Keratinocyte (primary cell): ENCODE measurements around the gene CUEDC2. TPM values are rescaled to one million over a fixed set of nuclear protein-coding genes. Genes with fewer than 3 reads are reported as not detected.

ENCODE experiments used
- DNase-seq: peaks from one replicate; pipeline ENCODE4 v3.0.0-alpha.2; 2011; ENCODE audit warnings: low read depth, missing footprints, low spot score
- FAIRE-seq: peaks from 2 replicates; lab custom pipeline; 2011; peaks lifted over from hg19 to GRCh38; lab: Jason Lieb, UNC
- H2AFZ ChIP-seq: 2 replicates; pipeline ENCODE4 v1.6.0; 2012; ENCODE audit warnings: low read length, control low read depth, inconsistent platforms; ENCODE audit not compliant: control insufficient read depth
- H3K27ac ChIP-seq: 2 replicates; pipeline ENCODE4 v1.5.1; 2011; ENCODE audit warnings: low read length; ENCODE audit not compliant: control insufficient read depth, insufficient read depth
- H3K27me3 ChIP-seq: 3 replicates; pipeline ENCODE4 v1.6.0; 2011; ENCODE audit warnings: low read length; ENCODE audit not compliant: control insufficient read depth, insufficient read depth; ENCODE audit errors: extremely low read depth
- H3K36me3 ChIP-seq, 2 experiments: 2 replicates in 1 of 2; 3 replicates in 1 of 2; pipeline ENCODE4 v1.5.1; 2011; ENCODE audit warnings: low read length in 2 of 2, mild to moderate bottlenecking in 1 of 2; ENCODE audit not compliant: control insufficient read depth in 2 of 2, insufficient read depth in 2 of 2; ENCODE audit errors: extremely low read depth in 1 of 2
- H3K4me1 ChIP-seq: 3 replicates; pipeline ENCODE4 v1.5.1; 2011; ENCODE audit warnings: low read length; ENCODE audit not compliant: control insufficient read depth, insufficient read depth; ENCODE audit errors: extremely low read depth
- H3K4me2 ChIP-seq: 3 replicates; pipeline ENCODE4 v1.6.0; 2011; ENCODE audit warnings: low read depth, low read length; ENCODE audit not compliant: control insufficient read depth, insufficient read depth; ENCODE audit errors: extremely low read depth
- H3K4me3 ChIP-seq, 3 experiments: fragments of 200-600 bp in 1 of 3; sonication (generic) in 1 of 3; 2 replicates in 2 of 3; 3 replicates in 1 of 3; pipeline ENCODE4 v1.5.1; 2011 to 2016; ENCODE audit warnings: low read length in 3 of 3, mild to moderate bottlenecking in 3 of 3, control low read depth in 2 of 3, inconsistent platforms in 1 of 3, low read depth in 1 of 3, mixed read lengths in 1 of 3, mixed run types in 1 of 3, moderate library complexity in 1 of 3; ENCODE audit not compliant: control insufficient read depth in 2 of 3, insufficient read depth in 2 of 3; ENCODE audit errors: extremely low read depth in 1 of 3
- H3K79me2 ChIP-seq: 2 replicates; pipeline ENCODE4 v1.6.0; 2012; ENCODE audit warnings: low read length; ENCODE audit not compliant: control insufficient read depth, insufficient read depth
- H3K9ac ChIP-seq: 3 replicates; pipeline ENCODE4 v1.6.0; 2011; ENCODE audit warnings: low read length; ENCODE audit not compliant: control insufficient read depth, insufficient read depth; ENCODE audit errors: extremely low read depth
- H3K9me1 ChIP-seq: 3 replicates; pipeline ENCODE4 v1.6.0; 2011; ENCODE audit warnings: low read length; ENCODE audit not compliant: control insufficient read depth, insufficient read depth; ENCODE audit errors: extremely low read depth
- H3K9me3 ChIP-seq: 2 replicates; pipeline ENCODE4 v1.5.1; 2012; ENCODE audit warnings: low read depth, low read length; ENCODE audit not compliant: control insufficient read depth
- H4K20me1 ChIP-seq: 3 replicates; pipeline ENCODE4 v1.6.0; 2011; ENCODE audit warnings: low read length; ENCODE audit not compliant: control insufficient read depth, insufficient read depth; ENCODE audit errors: extremely low read depth
- CTCF ChIP-seq, 3 experiments: IDR thresholded peaks in 1 of 3; conservative IDR thresholded peaks in 1 of 3; optimal IDR thresholded peaks in 1 of 3; 2 replicates in 2 of 3; 3 replicates in 1 of 3; pipeline versions ENCODE3 to v1.5.1; 2011; ENCODE audit warnings: low read length in 3 of 3, mild to moderate bottlenecking in 3 of 3, moderate library complexity in 2 of 3, control low read depth in 1 of 3, inconsistent platforms in 1 of 3; ENCODE audit not compliant: insufficient read depth in 2 of 3; ENCODE audit errors: extremely low read depth in 1 of 3
- EZH2 ChIP-seq: IDR thresholded peaks from one replicate; pipeline ENCODE4 v1.6.1; 2012; ENCODE audit warnings: inconsistent platforms, mild to moderate bottlenecking, low read length, moderate library complexity
- dilution Hi-C: fragments of 300-500 bp; cut with MboI; formaldehyde crosslinking; loops from one replicate; pipeline ENCODE4 v1.7.0; 2020; ENCODE audit warnings: low sequenced_read_pairs; ENCODE audit not compliant: extremely low pct_ligation_motif_present
- polyA plus RNA-seq, 5 experiments: library from polyadenylated mRNA; depleted of rRNA in 3 of 5; stranded (reverse) in 3 of 5; stranded (forward) in 1 of 5; unstranded in 1 of 5; fragments of >200 nt; gene quantifications; 1 replicate in 1 of 5; 2 replicates in 3 of 5; 3 replicates in 1 of 5; pipeline versions ENCODE4 v1.2.1 to v1.2.3, GENCODE V29; 2011 to 2012; ENCODE audit warnings: missing spikeins in 2 of 5, low read depth in 1 of 5, low replicate concordance in 1 of 5

CUEDC2 gene
- polyA plus RNA-seq, 1 donor (not counting 4 experiments of a cell fraction or from before 2014, with no cell fraction given): 46.6 TPM

GRCh38 chr10:102426803-102427287, 5.5 kb downstream of the CUEDC2 start:
- no peaks in the 10 kb centered on the region for H3K27me3 ChIP-seq
- no peak for DNase-seq
- H3K9me3 ChIP-seq: no peaks in the 10 kb centered on the region
- TF ChIP-seq CTCF (optimal IDR thresholded peaks at IDR 0.05 in 1 of 3, IDR thresholded peaks at IDR 0.05 in 1 of 3, conservative IDR thresholded peaks at IDR 0.05 in 1 of 3; ENCODE audit: extremely low read depth in 1 of 3, insufficient read depth in 2 of 3, low read length in 3 of 3) (no peak), EZH2 (no peak)
- no peak overlapping the region for H3K27ac ChIP-seq
- dilution Hi-C loops: no loop called here
- H3K4me1 ChIP-seq: peaks cover 20% of the 10 kb centered on the region
- H4K20me1 ChIP-seq: no peaks in the 10 kb centered on the region
- no peaks in the 10 kb centered on the region for H3K9me1 ChIP-seq
- H2AFZ ChIP-seq: no peak overlapping the region
- H3K4me3 ChIP-seq: no peak overlapping the region
- FAIRE-seq: no peak
- H3K9ac ChIP-seq: no peak overlapping the region
- peaks cover 9% of the 10 kb centered on the region for H3K79me2 ChIP-seq
- peaks cover 9 to 21% of the 10 kb centered on the region in 2 experiments for H3K36me3 ChIP-seq
- H3K4me2 ChIP-seq: no peak overlapping the region

- no peak for FAIRE-seq
- no peaks in the 10 kb centered on the region for H3K9me3 ChIP-seq
- no peak overlapping the region for H3K9ac ChIP-seq
- no peak overlapping the region for H3K27ac ChIP-seq
- no peak for DNase-seq
- no peaks in the 10 kb centered on the region for H4K20me1 ChIP-seq
- H2AFZ ChIP-seq: no peak overlapping the region
- peaks cover 3% of the 10 kb centered on the region for H3K79me2 ChIP-seq
- no peak overlapping the region for H3K4me2 ChIP-seq
- TF ChIP-seq EZH2 (no peak), CTCF (optimal IDR thresholded peaks at IDR 0.05 in 1 of 3, IDR thresholded peaks at IDR 0.05 in 1 of 3, conservative IDR thresholded peaks at IDR 0.05 in 1 of 3; ENCODE audit: extremely low read depth in 1 of 3, insufficient read depth in 2 of 3, low read length in 3 of 3) (no peak)
- H3K4me3 ChIP-seq: no peak overlapping the region
- H3K27me3 ChIP-seq: no peaks in the 10 kb centered on the region
- peaks cover 9 to 21% of the 10 kb centered on the region in 2 experiments for H3K36me3 ChIP-seq
- dilution Hi-C loops: no loop called here
- peaks cover 15% of the 10 kb centered on the region for H3K4me1 ChIP-seq
- H3K9me1 ChIP-seq: no peaks in the 10 kb centered on the region
Measured at GRCh38 chr10:102425444-102425843, 6.9 kb downstream of the CUEDC2 start.
